HG03342 (cell line): Measurements from ENCODE around the gene GRIP2.

Experiments
- ATAC-seq: cut with Tn5 transposase; IDR thresholded peaks from one replicate; pipeline ENCODE4 v1.9.1; 2021; ENCODE audit warnings: mild to moderate bottlenecking, moderate library complexity; ENCODE audit not compliant: unreplicated experiment

The GRIP2 gene

DNA sequence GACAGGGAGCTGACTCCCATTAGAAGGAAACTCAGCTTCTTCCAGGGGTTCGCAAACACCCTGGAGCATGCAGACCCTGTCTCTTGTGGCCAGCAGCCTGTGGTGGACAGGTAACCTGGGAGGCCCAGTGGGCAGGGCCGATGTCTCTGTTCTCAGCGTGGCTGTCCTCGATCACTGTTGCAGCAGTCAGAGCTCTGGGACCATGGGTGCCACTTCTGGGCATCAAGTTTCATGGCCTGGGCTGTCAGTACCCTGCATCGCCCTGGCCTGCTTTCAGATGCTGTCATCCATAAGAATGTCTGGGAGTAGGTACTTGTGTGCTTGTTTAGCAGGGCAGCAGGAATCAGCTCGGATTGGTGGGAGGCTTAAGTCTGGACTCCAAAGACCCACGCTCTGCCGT, 83.3 kb downstream of the GRIP2 start:
- no peak for ATAC-seq

DNA sequence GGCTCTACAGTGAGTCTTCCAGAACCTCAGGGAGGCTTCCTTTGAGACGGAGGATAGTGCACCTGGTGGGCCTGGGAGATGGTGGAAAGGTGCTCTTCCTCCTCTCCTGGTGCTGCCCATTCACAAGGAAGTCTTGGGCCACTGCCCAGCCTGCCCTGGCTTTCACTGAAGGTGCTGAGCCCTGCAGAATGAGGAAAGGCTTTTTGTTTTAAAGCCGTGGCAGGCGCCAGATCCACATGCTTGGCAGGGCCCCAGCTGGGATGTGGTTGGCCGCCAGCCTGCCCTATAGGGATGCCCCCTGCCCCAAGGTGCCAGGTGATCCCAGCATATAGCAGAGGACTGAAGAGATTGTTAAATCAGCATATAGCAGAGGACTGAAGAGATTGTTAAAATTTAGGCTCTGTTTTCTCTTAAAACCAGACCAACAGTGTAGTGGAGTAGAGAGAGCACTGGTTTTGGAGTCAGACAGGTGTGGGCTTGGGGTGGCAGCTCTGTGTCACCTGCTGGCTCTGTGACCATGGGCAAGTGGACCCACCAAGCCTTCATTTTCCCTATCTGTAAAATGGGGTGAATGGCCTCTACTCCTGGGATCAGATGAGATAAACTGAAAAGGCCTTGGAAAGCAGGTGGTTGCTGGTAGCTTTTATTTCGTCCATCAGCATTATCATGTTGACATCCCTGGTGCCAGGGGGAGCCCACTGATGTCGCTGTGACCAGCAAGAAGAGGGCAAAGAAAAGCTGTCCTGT, 84.4 kb downstream of the GRIP2 start:
- no peak for ATAC-seq

DNA sequence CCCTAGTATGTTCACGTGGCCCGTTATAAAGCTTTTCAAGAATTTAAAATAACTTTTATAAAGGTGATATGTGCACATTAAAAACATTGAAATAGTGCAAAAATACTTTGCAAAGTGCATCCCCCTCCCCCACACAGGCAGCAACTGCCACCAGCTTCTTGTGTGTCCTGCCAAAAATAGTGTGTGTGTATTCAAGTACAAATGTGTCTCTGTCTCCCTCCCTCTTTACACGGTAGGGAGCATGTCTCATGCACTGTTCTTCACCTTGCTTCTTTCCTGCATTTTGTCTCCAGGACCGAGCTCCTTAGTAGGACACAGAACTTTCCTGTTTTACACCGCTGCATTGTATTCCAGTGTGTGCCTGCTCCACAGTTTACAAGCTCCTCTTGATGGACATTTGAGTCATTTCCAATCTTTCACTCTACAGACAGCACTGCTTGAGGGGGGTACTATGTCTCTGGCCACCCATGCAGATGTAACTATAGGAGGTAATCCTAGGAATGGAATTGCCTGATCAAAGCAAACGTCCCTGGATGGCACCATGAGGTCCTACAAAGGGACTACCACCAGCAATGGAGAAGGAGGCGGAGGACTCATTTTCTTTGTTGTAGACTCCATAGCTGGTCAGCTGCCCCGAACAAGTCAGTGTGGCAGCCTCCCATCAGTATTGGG, 85.4 kb downstream of the GRIP2 start:
- no peak for ATAC-seq

DNA sequence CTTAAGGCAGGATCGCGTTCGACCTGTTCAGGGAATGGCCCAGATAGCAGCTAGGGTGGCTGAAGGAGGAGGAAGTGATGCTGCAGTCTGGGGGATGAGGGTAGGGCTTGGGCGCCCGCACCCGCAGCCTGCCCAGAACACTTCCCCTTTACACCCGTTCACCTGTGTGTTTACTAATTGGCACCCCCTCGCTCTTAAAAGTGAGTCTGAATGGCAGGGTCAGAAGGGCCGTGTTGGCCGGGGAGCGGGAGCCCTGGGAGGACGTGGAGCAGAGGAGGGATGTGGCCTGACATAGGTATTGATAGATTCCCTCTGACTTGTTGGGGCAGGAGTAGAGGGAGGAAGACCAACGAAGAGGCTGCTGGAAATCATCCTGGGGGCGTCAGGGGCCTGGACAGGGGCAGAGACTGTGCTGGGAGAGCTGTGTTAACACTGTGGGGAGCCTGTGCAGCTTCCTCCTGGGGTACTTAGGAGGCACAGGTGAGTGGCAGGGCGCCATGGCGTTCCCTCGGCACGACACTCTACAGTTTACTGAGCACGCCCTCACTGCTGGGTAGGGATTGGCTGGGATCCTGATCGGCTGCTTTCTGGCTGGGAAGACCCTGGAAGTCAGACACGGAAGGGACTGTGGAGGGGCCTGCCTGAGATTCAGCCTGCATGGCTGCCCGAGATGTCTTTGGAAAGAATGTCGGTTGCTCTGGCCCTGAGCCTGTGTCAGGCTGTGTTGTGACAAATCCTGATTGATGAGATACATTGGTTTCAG, 86.1 kb downstream of the GRIP2 start:
- no peak for ATAC-seq

DNA sequence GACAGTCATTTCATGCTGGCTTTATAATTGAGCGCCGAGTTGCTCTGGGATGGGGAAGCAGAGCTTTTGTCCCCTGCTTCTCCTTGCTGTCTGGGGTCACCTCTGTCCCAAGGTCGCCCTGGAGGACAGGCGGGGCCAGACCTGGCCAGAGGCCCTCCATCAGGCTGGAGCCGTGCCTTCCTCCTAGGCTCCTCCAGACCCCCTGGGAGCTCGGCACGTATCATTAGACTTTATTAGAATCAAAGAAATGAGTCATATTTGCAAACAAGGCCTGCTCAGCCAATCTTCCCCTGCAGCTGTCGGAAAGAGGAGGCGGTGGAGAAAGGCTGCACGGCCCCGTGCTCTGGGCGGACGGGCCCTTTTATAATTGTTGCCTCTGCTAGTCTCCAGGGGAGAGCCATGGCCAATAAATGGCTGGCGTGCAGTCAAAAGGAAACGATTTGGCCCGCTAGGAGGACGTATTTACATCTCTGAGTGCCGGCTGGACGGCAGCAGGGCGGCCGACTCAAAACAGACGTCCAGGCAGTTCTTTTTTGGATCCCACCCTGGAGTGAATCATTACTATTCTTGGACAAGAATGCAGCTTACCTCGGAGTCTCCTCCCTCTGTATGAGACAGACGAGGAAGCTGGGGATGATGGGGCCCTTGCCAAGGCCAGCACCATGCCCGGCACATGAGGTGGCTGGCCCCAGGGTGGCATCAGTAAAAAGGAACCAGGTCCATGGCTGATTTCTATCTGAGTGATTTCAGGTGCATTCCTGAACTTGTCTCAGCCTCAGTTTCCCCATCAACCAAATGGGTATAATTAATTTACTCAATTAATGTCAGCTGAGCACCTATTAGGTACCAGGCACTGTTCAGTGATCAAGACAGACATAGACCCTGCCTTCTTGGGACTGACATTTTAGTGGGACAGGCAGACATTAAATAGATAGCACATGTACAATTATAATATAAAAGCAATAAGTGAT, 87.1 kb downstream of the GRIP2 start:
- no peak for ATAC-seq

DNA sequence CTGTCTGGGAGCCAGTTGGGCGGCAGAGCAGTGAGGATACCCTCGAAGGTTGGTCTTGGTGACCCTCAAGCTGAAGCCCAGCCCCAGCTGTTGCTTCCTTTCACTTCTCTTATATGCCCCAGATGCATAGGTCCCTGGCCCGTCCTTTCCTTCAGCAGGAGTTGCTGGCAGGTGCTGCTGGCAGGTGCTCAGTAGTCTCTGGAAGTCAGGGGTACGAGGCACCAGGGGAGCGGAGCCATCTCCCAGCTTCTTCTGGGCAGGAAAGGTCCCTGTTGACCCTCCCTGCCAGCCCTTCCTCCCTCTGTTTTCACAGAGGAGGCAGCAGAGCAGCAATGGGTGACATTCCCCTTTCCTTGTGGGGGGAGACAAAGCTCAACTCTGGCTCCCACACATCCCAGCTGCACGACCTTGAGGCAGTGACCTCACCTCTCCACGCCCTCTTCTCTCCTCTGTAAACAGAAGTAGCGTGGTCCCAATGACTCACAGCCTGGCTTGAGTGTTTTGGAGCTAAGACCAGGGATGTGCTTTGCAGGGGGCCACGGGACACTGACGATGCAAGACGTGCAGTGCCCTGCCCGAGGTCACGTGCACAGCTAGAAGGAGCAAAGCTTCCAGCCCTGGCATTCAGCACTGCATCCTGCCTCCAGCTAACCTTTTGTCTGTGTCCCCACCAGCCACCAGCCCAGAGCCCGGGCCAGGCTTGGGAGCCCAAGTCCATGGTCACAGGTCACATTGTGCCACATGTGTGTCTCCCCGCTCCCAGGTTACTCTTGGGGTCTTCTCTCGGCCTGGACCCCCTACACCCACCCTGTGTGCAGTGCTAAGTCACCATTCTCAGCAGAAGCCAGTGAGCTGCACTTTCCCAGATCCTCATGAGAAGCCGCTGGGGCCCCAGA, 88.0 kb downstream of the GRIP2 start:
- no peak for ATAC-seq

DNA sequence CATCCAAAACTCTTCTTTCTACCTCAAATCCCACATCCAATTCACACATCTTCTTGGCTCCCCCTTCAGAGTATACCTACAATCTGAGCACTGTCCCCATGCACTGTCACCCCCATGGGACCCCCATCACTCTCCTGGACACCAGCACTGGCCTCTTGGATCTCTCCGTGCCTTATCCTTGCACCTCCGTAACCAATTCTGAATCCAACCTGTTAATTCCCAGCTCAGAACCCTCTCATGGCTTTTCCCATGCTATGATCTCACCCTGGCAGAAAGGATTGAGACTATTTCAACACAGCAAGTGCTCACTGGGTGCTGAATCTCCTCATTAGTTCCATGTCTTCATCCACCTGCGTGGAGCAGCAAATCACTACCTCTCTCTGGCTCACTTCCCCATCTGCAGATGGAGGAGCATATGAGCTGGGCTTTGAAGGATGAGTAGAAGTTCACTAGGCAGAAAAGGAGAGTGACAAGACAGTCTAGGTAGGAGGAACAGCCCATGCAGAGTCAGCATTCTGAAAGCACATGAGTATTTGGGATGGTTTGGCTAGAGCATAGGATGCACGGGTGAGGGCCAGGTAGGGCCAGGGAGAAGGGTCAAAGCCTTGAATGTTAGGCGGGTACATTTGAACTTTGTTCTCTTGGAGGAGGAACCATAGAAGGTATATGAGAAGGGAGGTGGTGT, 89.1 kb downstream of the GRIP2 start:
- no peak for ATAC-seq

DNA sequence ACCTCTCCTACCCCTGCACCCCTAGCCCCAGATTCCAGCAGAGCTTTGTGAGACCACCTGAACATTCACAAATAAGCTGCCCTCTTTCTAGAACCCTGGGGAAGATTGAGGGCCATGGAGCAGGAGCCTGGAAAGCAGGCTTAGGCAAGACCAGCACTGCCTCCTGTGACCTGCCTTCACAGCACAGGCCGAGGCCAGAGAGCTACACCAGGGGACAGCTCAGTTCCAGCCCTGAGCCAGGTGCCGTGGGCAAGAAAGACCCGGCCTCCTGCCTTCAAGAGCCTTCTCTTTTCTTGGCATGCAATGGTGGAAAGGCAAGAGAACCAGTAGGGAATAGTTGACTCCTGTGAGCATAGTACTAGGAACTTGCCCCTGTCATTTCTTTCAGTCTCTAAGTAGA, 89.6 kb downstream of the GRIP2 start:
- no peak for ATAC-seq

DNA sequence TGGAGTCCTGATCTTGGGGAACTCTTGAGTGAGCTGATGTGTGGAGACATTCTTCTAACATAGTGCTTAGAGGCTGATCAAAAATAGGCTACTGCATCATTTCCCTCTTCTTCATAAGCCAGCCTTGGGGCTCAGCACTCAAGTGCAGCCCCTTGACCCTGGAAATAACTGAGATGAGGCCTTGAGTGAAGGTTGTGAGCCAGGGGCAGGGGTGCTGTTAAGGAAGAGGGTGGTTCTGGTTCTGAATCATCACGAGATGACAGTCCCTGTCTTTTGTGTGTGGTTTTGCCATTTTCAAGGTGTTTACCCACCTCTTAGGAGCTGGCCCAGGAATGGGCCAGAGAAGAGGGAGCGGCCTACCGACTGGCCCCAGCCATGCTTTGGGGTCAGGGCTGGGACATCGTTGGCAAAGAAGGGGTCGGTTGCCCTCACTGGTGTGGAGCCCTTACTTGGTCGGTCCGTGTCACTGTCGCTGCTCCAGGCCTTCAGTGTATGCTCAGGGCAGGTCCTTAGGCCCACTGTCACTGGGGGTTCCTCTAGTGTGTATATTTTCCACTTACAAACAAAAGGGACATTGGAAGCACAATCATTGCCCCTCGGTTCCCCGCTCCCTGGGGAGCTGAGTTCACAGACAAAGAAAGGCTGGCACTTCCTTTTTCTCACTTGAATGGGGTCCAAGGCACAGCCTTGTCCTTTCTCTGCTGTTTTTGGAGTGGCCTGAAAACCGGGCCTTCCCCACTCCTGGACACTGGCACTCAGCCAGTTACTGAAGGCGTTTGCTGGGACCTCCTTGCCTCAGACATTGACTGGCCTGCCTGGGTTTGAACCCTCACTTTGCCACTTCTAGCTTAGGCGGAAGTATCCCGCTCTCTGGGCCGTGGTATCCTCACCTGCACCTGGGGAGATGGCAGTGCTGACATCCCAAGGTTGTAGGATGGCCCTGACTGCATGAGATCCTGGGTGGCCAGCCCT, 91.1 kb downstream of the GRIP2 start:
- ATAC-seq = no peak

DNA sequence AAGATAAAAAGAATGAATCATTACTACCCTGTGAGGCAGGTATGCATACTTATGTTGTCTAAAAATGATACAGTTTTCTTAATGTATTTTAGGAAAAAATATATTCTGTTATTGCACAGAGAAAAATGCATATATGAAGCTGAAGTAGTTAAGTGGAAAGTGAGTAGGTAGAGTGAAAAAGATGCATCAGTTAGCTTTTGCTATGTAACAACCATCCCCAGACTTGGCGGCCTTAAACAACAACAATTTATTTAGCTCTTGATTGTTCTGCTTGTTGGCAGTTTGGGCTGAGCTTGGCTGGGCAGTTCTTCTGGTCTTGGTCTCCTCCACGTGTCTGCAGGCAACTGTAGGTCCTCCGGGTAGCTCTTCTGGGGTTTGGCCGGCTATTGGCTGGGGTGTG, 92.1 kb downstream of the GRIP2 start:
- no peak for ATAC-seq

DNA sequence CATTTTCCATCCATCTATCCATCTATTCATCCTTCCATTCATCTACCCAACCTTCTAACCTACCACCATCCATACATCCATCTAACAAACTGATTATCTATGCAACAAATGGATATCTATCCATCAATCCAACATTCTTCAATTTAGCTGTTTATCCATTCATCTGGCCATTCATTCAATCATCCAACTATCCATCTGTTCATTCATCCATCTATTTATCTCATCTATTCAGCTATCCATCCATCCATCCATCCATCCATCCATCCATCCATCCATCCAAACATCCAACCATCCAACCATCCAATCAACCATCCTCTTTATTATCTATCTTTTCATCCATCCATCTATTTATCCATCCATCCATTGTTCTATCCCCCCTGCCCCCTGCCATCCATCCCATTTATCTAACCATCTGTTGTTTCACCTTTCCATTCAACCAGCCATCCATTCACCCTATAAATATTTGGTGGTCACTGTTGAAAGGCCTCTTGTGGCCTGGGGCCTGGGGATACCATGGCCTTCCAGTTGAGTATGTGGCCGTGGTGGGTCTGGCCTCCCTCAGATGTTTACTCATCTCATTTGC, 93.1 kb downstream of the GRIP2 start:
- no peak for ATAC-seq

DNA sequence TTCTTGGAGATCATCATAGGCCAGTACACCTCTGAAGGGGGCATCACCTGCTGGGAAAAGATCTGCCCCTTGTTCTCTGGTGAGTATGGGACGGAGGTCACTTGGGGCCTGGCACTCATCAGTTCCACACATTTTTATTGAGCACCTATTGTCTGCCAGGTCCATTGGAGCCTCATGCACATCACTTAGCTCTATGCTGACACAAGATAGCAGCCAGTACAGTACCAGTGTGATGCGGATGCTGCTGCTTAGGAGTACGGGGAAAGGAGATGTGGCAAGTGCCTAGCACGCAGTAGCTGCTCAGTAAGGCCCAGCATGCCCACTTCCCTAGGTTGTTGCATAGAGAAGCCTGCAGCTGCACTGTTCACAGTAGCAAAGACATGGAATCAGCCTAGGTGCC, 94.4 kb downstream of the GRIP2 start:
- no peak for ATAC-seq

DNA sequence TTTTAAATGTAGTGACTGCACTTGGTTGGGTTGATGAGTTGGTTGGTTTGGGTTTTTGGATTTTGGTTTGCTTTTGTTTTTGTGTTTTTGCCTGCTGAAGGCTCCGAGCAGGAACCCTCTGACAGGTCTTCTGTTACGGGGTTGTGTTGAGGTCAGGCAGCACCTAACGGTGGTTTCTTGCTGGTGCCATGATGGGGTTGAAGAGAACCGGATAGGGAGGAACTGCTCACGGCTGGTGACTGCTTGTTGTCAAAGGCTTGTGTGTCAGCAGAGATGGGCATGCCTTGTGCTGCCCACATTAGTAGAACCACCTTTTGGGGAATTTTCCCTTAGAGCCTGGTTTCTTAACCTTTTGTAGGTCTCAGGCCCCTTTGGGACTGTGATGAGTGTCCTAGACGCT, 95.8 kb downstream of the GRIP2 start:
- ATAC-seq = no peak

DNA sequence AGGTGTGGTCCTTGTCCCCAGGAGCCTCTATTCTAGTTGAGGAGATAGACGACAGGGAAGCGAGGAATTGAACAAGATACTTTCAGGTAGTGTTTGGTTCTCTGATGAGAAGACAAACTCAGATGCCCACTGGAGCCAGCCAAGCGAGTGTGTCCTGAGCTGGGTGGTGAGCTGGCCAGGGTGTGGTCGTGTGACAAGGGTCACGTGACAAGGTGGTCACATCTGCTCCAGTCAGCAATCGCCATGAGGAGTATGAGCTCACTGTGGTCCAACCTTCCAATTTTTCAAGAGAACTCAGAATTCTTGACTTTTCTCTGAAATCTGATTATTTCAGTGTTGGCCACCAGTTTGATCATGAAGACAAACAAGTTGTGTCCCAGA, 98.2 kb downstream of the GRIP2 start:
- ATAC-seq = no peak

DNA sequence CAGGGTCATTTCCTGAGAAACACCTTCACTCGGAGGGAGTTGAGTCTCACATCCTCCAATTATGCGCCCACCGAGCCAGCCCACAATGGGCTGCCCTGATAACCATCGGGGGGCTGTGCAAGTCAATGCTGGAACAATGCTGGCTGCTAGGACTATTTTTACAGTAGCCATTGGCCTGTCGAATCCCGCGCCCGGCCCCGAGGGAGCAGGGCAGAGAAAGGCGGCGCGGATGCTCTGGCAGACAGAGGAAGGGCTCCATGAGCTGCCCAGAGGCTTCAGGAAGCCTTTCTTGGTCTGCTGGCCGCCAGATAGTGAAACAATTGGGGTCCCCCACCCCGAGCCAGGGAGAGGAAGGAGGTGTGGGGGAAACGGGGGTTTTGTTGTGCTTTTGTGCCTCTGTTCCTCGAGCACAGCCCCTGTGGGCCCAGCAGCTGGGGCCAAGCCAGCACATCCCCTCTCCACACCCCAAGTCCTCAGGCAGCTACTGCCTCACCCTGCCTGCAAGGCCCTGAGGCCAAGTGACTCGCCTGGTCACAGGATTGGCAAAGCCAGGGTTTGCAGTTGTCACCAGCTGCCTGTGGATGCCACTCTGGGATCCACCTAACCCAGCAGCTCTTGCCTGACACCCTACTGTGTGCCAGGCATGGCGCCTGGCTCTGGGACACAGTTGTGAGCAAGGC, 98.8 kb downstream of the GRIP2 start:
- ATAC-seq = no peak

DNA sequence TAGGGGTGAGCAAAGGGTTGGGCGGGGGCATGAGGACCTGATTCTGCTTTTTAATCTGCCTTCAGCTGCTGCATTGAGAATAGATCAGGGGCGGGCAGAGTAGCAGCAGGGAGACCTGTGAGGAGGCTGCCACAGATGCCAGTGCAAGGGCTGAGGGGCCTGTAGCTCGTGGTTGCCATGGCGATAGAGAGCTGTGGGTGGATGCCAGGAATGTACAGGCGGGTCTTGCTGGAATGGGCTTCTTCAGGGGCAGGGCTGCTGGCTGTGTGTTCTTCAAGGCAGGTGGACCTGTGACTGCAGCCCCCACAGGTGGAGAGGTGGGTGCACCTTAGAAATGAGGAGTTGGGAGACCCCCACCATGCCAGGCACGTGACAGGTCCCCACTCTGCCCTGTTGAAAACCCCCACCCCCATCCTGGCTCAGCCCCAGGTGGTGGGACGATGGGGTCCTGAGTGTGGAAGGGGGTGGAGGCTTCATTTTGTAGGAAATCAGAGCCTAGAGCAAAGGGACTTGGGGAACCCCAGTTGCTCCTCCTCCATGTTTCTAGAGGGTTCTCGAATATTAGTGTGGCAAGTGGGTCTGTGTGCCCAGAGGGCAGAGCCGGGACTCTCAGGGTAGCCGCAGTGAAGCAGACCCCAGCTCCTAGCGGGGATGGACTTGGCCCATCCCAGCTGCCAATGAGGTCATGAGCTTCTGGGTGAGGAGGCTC, 99.5 kb downstream of the GRIP2 start:
- no peak for ATAC-seq

DNA sequence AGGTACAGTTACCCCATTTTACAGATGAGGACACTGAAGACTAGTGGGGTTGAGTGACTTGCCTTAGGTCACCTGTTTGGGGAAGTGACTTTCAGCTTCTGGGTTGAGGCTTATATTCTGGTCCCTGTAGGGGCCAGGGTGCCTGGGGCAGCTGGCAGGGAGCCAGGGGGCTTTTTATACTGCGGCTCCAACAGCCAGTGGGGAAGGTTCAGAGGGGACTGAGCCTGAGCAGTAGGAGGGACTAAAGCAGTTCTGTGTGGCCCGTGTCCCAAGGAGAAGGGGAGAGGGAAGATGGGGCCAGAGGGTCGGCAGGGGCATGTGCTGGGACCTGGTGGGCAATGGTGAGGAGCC, 100.0 kb downstream of the GRIP2 start:
- no peak for ATAC-seq
